PC-3 (cell line): ENCODE data around the gene GLYATL2. TPM values are rescaled to one million over a fixed set of nuclear protein-coding genes. Genes with fewer than 3 reads are reported as not detected.

ENCODE experiments used
- ATAC-seq: fragments of 200-7000 bp; cut with Tn5 transposase; 2 replicates; pipeline ENCODE4 v1.9.1; 2020; ENCODE audit warnings: mild to moderate bottlenecking, moderate library complexity
- Bru-seq: library from RNA; stranded (reverse); fragments of 400-500 nt; gene quantifications from one replicate; lab custom pipeline; 2021; lab: Mats Ljungman, UMichigan
- BruChase-seq, 2 experiments: library from RNA; stranded (reverse); fragments of 400-500 nt; gene quantifications; one replicate each; lab custom pipeline; 2021; lab: Mats Ljungman, UMichigan
- BruUV-seq: library from RNA; stranded (reverse); fragments of 400-500 nt; replicated peaks from 2 replicates; lab custom pipeline; 2021; lab: Mats Ljungman, UMichigan
- CTCF ChIA-PET: fragments of 300-600 bp; sonication (Branson Sonifier 250); formaldehyde crosslinking; loops from one replicate; lab custom pipeline; 2022; ENCODE audit warnings: antibody characterized with exemption; lab: Charles Lee
- POLR2A ChIA-PET: fragments of 300-600 bp; sonication (Branson Sonifier 250); formaldehyde crosslinking; loops from one replicate; lab custom pipeline; 2022; ENCODE audit warnings: antibody characterized with exemption; ENCODE audit not compliant: unreplicated experiment; lab: Charles Lee
- DNase-seq: peaks from one replicate; pipeline ENCODE4 v3.0.0-alpha.2; 2015
- H2AFZ ChIP-seq: fragments of 300-600 bp; sonication (generic); 2 replicates; pipeline ENCODE4 v1.6.0; 2016; ENCODE audit warnings: antibody characterized with exemption, low read length
- H3F3A ChIP-seq: fragments of 300-600 bp; sonication (generic); one replicate; pipeline ENCODE4 v1.6.0; 2017; ENCODE audit warnings: antibody characterized with exemption, low read length, control low read depth, mild to moderate bottlenecking; ENCODE audit not compliant: unreplicated experiment
- H3K27ac ChIP-seq: fragments of 300-600 bp; sonication (generic); 2 replicates; pipeline ENCODE4 v1.5.1; 2016; ENCODE audit warnings: mild to moderate bottlenecking, low read length
- H3K27me3 ChIP-seq: fragments of 300-600 bp; sonication (generic); 2 replicates; pipeline ENCODE4 v1.6.1; 2016; ENCODE audit warnings: low read length, mixed read lengths
- H3K36me3 ChIP-seq: fragments of 300-600 bp; sonication (generic); 2 replicates; pipeline ENCODE4 v1.6.1; 2016; ENCODE audit warnings: low read depth, mixed run types, low read length, mixed read lengths
- H3K4me1 ChIP-seq: fragments of 300-600 bp; sonication (generic); 2 replicates; pipeline ENCODE4 v1.5.1; 2016; ENCODE audit warnings: low read length; ENCODE audit not compliant: insufficient read depth
- H3K4me2 ChIP-seq: fragments of 300-600 bp; sonication (generic); 2 replicates; pipeline ENCODE4 v1.6.0; 2016; ENCODE audit warnings: low read length
- H3K4me3 ChIP-seq: fragments of 300-600 bp; sonication (generic); 2 replicates; pipeline ENCODE4 v1.5.1; 2016; ENCODE audit warnings: mild to moderate bottlenecking, low read length, mixed read lengths
- H3K79me2 ChIP-seq: fragments of 300-600 bp; sonication (generic); 2 replicates; pipeline ENCODE4 v1.6.1; 2017; ENCODE audit warnings: low read length, mixed read lengths
- H3K9ac ChIP-seq: fragments of 300-600 bp; sonication (generic); 2 replicates; pipeline ENCODE4 v1.6.0; 2016; ENCODE audit warnings: mild to moderate bottlenecking, low read length
- H3K9me2 ChIP-seq: fragments of 300-600 bp; sonication (generic); replicated peaks from 2 replicates; pipeline ENCODE4 v1.6.1; 2016; ENCODE audit warnings: mixed run types, low read length, mixed read lengths
- H3K9me3 ChIP-seq: fragments of 300-600 bp; sonication (generic); 2 replicates; pipeline ENCODE4 v1.6.1; 2016; ENCODE audit warnings: low read length, mixed read lengths
- H4K20me1 ChIP-seq: fragments of 300-600 bp; sonication (generic); 2 replicates; pipeline ENCODE4 v1.6.1; 2016; ENCODE audit warnings: low read length, mixed read lengths
- EZH2 ChIP-seq: fragments of 300-600 bp; sonication (generic); IDR thresholded peaks from one replicate; pipeline ENCODE4 v1.6.1; 2017; ENCODE audit warnings: antibody characterized with exemption, mild to moderate bottlenecking, low read length; ENCODE audit not compliant: unreplicated experiment
- EZH2phosphoT487 ChIP-seq: fragments of 300-600 bp; sonication (generic); IDR thresholded peaks from 2 replicates; pipeline ENCODE4 v1.6.1; 2018; ENCODE audit warnings: mild to moderate bottlenecking, antibody characterized with exemption, low read length, borderline replicate concordance
- intact Hi-C: fragments of 100-400 bp; cut with micrococcal nuclease; formaldehyde crosslinking; loops from 2 replicates; pipeline ENCODE4 v1.9.0; 2023
- long read RNA-seq: library from polyadenylated mRNA; unstranded; transcript quantifications from one replicate; pipeline ENCODE4 v2.0.0, GENCODE V29; 2021; ENCODE audit not compliant: unreplicated experiment
- total RNA-seq: library from RNA; depleted of rRNA; stranded (reverse); fragments of >200 nt; gene quantifications from 2 replicates; pipeline ENCODE4 v1.2.3, GENCODE V29; 2014; rRNA removed
- TF ChIP-seq, protein P1 (sequence below): fragments of 300-600 bp; sonication (generic); conservative IDR thresholded peaks from 2 replicates; pipeline ENCODE4 v1.5.1; 2017; ENCODE audit warnings: antibody characterized with exemption, low read depth, mild to moderate bottlenecking, low read length

The GLYATL2 gene, protein sequence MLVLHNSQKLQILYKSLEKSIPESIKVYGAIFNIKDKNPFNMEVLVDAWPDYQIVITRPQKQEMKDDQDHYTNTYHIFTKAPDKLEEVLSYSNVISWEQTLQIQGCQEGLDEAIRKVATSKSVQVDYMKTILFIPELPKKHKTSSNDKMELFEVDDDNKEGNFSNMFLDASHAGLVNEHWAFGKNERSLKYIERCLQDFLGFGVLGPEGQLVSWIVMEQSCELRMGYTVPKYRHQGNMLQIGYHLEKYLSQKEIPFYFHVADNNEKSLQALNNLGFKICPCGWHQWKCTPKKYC
- total RNA-seq (0.33 TPM in 1 of 2 replicates, not detected in the other), Bru-seq, nascent RNA (percentile 7 among the genes with signal in this experiment), BruChase-seq, experiment 1, labeled RNA remaining after a 6-hour chase (percentile 7 among the genes with signal in this experiment), BruChase-seq, experiment 2, labeled RNA remaining after a 2-hour chase (not detected)
- long read RNA-seq = 0 reads

- BruUV-seq = no TSS peak
- no peaks in the 10 kb centered on the region for H3K4me1 ChIP-seq
- H3K79me2 ChIP-seq = no peaks in the 10 kb centered on the region
- no peak within 1 kb of the TSS for H3K9ac ChIP-seq
- no peaks in the 10 kb centered on the region for H3K36me3 ChIP-seq
- H3K4me3 ChIP-seq = no peak within 1 kb of the TSS
- no peaks in the 10 kb centered on the region for H4K20me1 ChIP-seq
- TF ChIP-seq, protein P1, sequence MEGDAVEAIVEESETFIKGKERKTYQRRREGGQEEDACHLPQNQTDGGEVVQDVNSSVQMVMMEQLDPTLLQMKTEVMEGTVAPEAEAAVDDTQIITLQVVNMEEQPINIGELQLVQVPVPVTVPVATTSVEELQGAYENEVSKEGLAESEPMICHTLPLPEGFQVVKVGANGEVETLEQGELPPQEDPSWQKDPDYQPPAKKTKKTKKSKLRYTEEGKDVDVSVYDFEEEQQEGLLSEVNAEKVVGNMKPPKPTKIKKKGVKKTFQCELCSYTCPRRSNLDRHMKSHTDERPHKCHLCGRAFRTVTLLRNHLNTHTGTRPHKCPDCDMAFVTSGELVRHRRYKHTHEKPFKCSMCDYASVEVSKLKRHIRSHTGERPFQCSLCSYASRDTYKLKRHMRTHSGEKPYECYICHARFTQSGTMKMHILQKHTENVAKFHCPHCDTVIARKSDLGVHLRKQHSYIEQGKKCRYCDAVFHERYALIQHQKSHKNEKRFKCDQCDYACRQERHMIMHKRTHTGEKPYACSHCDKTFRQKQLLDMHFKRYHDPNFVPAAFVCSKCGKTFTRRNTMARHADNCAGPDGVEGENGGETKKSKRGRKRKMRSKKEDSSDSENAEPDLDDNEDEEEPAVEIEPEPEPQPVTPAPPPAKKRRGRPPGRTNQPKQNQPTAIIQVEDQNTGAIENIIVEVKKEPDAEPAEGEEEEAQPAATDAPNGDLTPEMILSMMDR = no peak
- no peak for TF ChIP-seq EZH2phosphoT487
- TF ChIP-seq EZH2 = no peak
- intact Hi-C loops = no loop called here
- no peaks in the 10 kb centered on the region for H3K9me3 ChIP-seq
- ChIA-PET CTCF (interaction anchor here (0.5 kb wide), 1 partner anchor 117 kb away, joined by 3 read pairs; no protein-coding TSS in a partner anchor), POLR2A (no interaction called here)
- no peak within 1 kb of the TSS for H2AFZ ChIP-seq
- peaks cover 17% of the 10 kb centered on the region; the same call in 1 of the 2 replicates for H3K27me3 ChIP-seq
- no peaks in the 10 kb centered on the region for H3F3A ChIP-seq
- H3K27ac ChIP-seq = no peak within 1 kb of the TSS
- H3K4me2 ChIP-seq = no peak within 1 kb of the TSS
- ATAC-seq (no peak), DNase-seq (no peak)
- no peaks in the 10 kb centered on the region for H3K9me2 ChIP-seq
These were observed at the start of gene GLYATL2 for GRCh38 chr11:58844361-58845005. TSS of gene GLYATL2 (minus strand) at chr11:58844704. CDS start at chr11:58839612, 5,092 bp downstream.

- Histone ChIP-seq H3F3A (no peaks in the 10 kb centered on the region), H3K9me2 (no peaks in the 10 kb centered on the region), H3K27ac (no peak overlapping the region), H3K79me2 (no peaks in the 10 kb centered on the region), H4K20me1 (no peaks in the 10 kb centered on the region), H3K36me3 (no peaks in the 10 kb centered on the region), H3K9ac (no peak overlapping the region), H2AFZ (no peak overlapping the region), H3K4me2 (no peak overlapping the region), H3K4me3 (no peak overlapping the region), H3K27me3 (no peaks in the 10 kb centered on the region), H3K9me3 (no peaks in the 10 kb centered on the region), H3K4me1 (no peaks in the 10 kb centered on the region)
- no TSS peak for BruUV-seq
- TF ChIP-seq EZH2phosphoT487 (no peak), EZH2 (no peak)
- TF ChIP-seq, protein P1 = no peak
- ChIA-PET CTCF (no interaction called here), POLR2A (no interaction called here)
- intact Hi-C loops = no loop called here
- DNase-seq (no peak), ATAC-seq (no peak)
These were observed 49.4 kb upstream of the GLYATL2 start for GRCh38 chr11:58893899-58894298.
